Cardiac muscle cell (in vitro differentiated cells and primary cell): ENCODE data around the gene LRMDA. TPM values are rescaled to one million over a fixed set of nuclear protein-coding genes. Genes with fewer than 3 reads are reported as not detected.
A peak's percentile ranks its signal among the peaks of the same experiment; 100 is the strongest.

ENCODE experiments used
- DNase-seq, 2 donors: peaks; one replicate each; pipeline versions ENCODE4 v3.0.0 to v3.0.0-alpha.2; 2010 to 2017; ENCODE audit warnings: low read depth in 1 of 2, low spot score in 1 of 2
- H3K27ac ChIP-seq: fragments of 200-600 bp; sonication (generic); 2 replicates; pipeline ENCODE4 v1.5.1; 2016
- H3K27me3 ChIP-seq: fragments of 200-600 bp; sonication (generic); 2 replicates; pipeline ENCODE4 v1.6.0; 2016; ENCODE audit warnings: control low read depth
- H3K36me3 ChIP-seq: fragments of 200-600 bp; sonication (generic); 2 replicates; pipeline ENCODE4 v1.5.1; 2016; ENCODE audit warnings: control low read depth
- H3K4me1 ChIP-seq: fragments of 200-600 bp; sonication (generic); 2 replicates; pipeline ENCODE4 v1.8.1; 2017; ENCODE audit warnings: low read depth, mild to moderate bottlenecking, mixed run types
- H3K4me3 ChIP-seq: fragments of 200-600 bp; sonication (generic); 2 replicates; pipeline ENCODE4 v1.5.1; 2016; ENCODE audit warnings: mild to moderate bottlenecking
- H3K9me3 ChIP-seq: fragments of 200-600 bp; sonication (generic); 2 replicates; pipeline ENCODE4 v1.5.1; 2017; ENCODE audit warnings: low read depth, mild to moderate bottlenecking, control low read depth
- CTCF ChIP-seq: IDR thresholded peaks from 2 replicates; pipeline ENCODE4 v1.5.1; 2012; ENCODE audit warnings: low read depth, mild to moderate bottlenecking, low read length
- polyA plus RNA-seq: library from polyadenylated mRNA; unstranded; fragments of >200 nt; fragmentation: Nextera tagmentation; extraction: Ambion mirVana; gene quantifications from 2 replicates; pipeline ENCODE4 v1.2.1, GENCODE V29; 2016
- total RNA-seq: library from RNA; depleted of rRNA; stranded (reverse); fragments of >200 nt; gene quantifications from 2 replicates; pipeline ENCODE4 v1.2.3, GENCODE V29; 2016

Gene LRMDA
- total and polyA plus RNA-seq, 2 experiments from 2014 or later = 6.2 to 11.7 TPM

GRCh38 chr10:75774783-75775490, 343.5 kb downstream of the LRMDA start:
- peak in 1 of 2 donors; percentile 72 for DNase-seq
- Histone ChIP-seq H3K9me3 (no peaks in the 10 kb centered on the region), H3K27ac (no peak overlapping the region), H3K36me3 (no peaks in the 10 kb centered on the region), H3K4me3 (no peak overlapping the region), H3K4me1 (no peaks in the 10 kb centered on the region), H3K27me3 (no peaks in the 10 kb centered on the region)
- TF ChIP-seq CTCF = no peak

GRCh38 chr10:75776738-75777504, 345.5 kb downstream of the LRMDA start:
- no peak for DNase-seq
- H3K9me3 ChIP-seq = no peaks in the 10 kb centered on the region
- no peak for TF ChIP-seq CTCF
- no peaks in the 10 kb centered on the region for H3K36me3 ChIP-seq
- H3K4me3 ChIP-seq = no peak overlapping the region
- no peak overlapping the region for H3K27ac ChIP-seq
- no peaks in the 10 kb centered on the region for H3K27me3 ChIP-seq
- no peaks in the 10 kb centered on the region for H3K4me1 ChIP-seq

- no peak for TF ChIP-seq CTCF
- no peaks in the 10 kb centered on the region for H3K4me1 ChIP-seq
- H3K9me3 ChIP-seq = no peaks in the 10 kb centered on the region
- H3K27me3 ChIP-seq = no peaks in the 10 kb centered on the region
- no peak overlapping the region for H3K4me3 ChIP-seq
- DNase-seq = no peak
- no peaks in the 10 kb centered on the region for H3K36me3 ChIP-seq
- H3K27ac ChIP-seq = no peak overlapping the region
Measured at GRCh38 chr10:75778665-75779064, 347.2 kb downstream of the LRMDA start.

GRCh38 chr10:75779276-75779675, 347.9 kb downstream of the LRMDA start:
- Histone ChIP-seq H3K36me3 (no peaks in the 10 kb centered on the region), H3K4me3 (no peak overlapping the region), H3K27ac (no peak overlapping the region), H3K27me3 (no peaks in the 10 kb centered on the region), H3K9me3 (no peaks in the 10 kb centered on the region), H3K4me1 (no peaks in the 10 kb centered on the region)
- TF ChIP-seq CTCF = no peak
- DNase-seq = no peak

- TF ChIP-seq CTCF = no peak
- H3K9me3 ChIP-seq = no peaks in the 10 kb centered on the region
- H3K27ac ChIP-seq = no peak overlapping the region
- no peak for DNase-seq
- no peak overlapping the region for H3K4me3 ChIP-seq
- no peaks in the 10 kb centered on the region for H3K4me1 ChIP-seq
- H3K36me3 ChIP-seq = no peaks in the 10 kb centered on the region
- no peaks in the 10 kb centered on the region for H3K27me3 ChIP-seq
Measured at GRCh38 chr10:75782463-75783248, 351.2 kb downstream of the LRMDA start.
